HEK293T (cell line): Measurements from ENCODE around the gene ZNF644.
A peak's percentile ranks its signal among the peaks of the same experiment; 100 is the strongest.

Source experiments
- CTCF ChIA-PET: fragments of 350-600 bp; formaldehyde crosslinking; extraction: SDS; loops from one replicate; lab custom pipeline; 2021; ENCODE audit warnings: antibody characterized with exemption, inconsistent platforms; lab: Yijun Ruan, JAX
- POLR2A ChIA-PET: fragments of 350-600 bp; formaldehyde crosslinking; extraction: SDS; loops from one replicate; lab custom pipeline; 2020; ENCODE audit warnings: antibody characterized with exemption, inconsistent platforms; lab: Yijun Ruan, JAX
- DNase-seq: peaks from one replicate; pipeline ENCODE4 v3.0.0; 2012; ENCODE audit warnings: mixed read lengths; ENCODE audit errors: extremely low spot score
- ARNT ChIP-seq: fragments of 450-650 bp; IDR thresholded peaks from 2 replicates; pipeline ENCODE4 v1.6.1; 2017; ENCODE audit warnings: mild to moderate bottlenecking
- BHLHE40 ChIP-seq: fragments of 450-650 bp; IDR thresholded peaks from 2 replicates; pipeline ENCODE4 v1.6.1; 2016; ENCODE audit warnings: mild to moderate bottlenecking, moderate library complexity, borderline replicate concordance
- CTBP1 ChIP-seq: fragments of 450-650 bp; IDR thresholded peaks from 2 replicates; pipeline ENCODE4 v1.6.1; 2016; ENCODE audit warnings: borderline replicate concordance
- ELF4 ChIP-seq: fragments of 450-650 bp; IDR thresholded peaks from 2 replicates; pipeline ENCODE4 v1.6.1; 2017; ENCODE audit warnings: antibody characterized with exemption
- FOXA1 ChIP-seq: fragments of 450-650 bp; IDR thresholded peaks from 2 replicates; pipeline ENCODE4 v1.6.1; 2016; ENCODE audit warnings: mild to moderate bottlenecking
- FOXK2 ChIP-seq: fragments of 450-650 bp; IDR thresholded peaks from 2 replicates; pipeline ENCODE4 v1.6.1; 2016; ENCODE audit warnings: mild to moderate bottlenecking
- FOXM1 ChIP-seq: fragments of 450-650 bp; IDR thresholded peaks from 2 replicates; pipeline ENCODE4 v1.6.1; 2017; ENCODE audit warnings: mild to moderate bottlenecking, borderline replicate concordance
- HDGF ChIP-seq: fragments of 450-650 bp; IDR thresholded peaks from 2 replicates; pipeline ENCODE4 v1.6.1; 2017; ENCODE audit warnings: antibody characterized with exemption, borderline replicate concordance
- L3MBTL2 ChIP-seq: fragments of 450-650 bp; conservative IDR thresholded peaks from 2 replicates; pipeline ENCODE4 v1.6.1; 2016; ENCODE audit warnings: mild to moderate bottlenecking
- LEF1 ChIP-seq: fragments of 450-650 bp; IDR thresholded peaks from 2 replicates; pipeline ENCODE4 v1.6.1; 2017; ENCODE audit warnings: mild to moderate bottlenecking, borderline replicate concordance
- NFRKB ChIP-seq: fragments of 450-650 bp; IDR thresholded peaks from 2 replicates; pipeline ENCODE4 v1.6.1; 2016; ENCODE audit warnings: mild to moderate bottlenecking, moderate library complexity
- SP1 ChIP-seq: fragments of 450-650 bp; IDR thresholded peaks from 2 replicates; pipeline ENCODE4 v1.6.1; 2017
- SUZ12 ChIP-seq: fragments of 450-650 bp; IDR thresholded peaks from 2 replicates; pipeline ENCODE4 v1.6.1; 2016; ENCODE audit warnings: mild to moderate bottlenecking
- TARDBP ChIP-seq: fragments of 450-650 bp; IDR thresholded peaks from 2 replicates; pipeline ENCODE4 v1.6.1; 2016
- ZNF384 ChIP-seq: fragments of 450-650 bp; IDR thresholded peaks from 2 replicates; pipeline ENCODE4 v1.6.1; 2016
- TF ChIP-seq, protein P1 (sequence below): fragments of 450-650 bp; IDR thresholded peaks from 2 replicates; pipeline ENCODE4 v1.6.1; 2016

Gene ZNF644

DNA sequence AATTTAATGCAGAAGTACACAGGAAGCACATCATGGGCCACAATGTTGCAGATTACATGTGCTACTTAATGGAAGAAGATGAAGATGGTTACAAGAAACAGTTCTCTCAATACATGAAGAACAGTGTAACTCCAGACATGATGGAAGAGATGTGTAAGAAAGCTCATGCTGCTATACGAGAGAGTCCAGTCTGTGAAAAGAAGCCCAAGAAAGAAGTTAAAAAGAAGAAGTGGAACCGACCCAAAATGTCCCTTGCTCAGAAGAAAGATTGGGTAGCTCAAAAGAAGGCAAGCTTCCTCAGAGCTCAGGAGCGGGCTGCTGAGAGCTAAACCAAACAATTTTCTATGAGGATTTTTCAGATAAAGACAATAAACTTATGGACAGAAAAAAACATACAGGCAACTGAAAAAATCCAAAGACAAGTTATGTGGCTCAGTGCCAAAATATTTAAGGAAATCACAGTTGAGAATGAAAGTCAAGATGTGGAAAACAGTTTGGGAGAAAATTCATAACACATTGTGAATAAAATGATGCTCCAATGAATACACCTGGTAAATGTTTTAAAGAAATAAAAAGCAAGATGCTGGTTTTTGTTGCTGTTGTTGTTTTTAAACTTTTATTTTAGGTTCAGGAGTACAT is 2.8 kb upstream of the ZNF644 start:
- ChIA-PET POLR2A (no interaction called here), CTCF (interaction anchor here (0.6 kb wide), 1 partner anchor 67 kb away, joined by 4 read pairs; no protein-coding TSS in a partner anchor)
- TF ChIP-seq, protein P1, sequence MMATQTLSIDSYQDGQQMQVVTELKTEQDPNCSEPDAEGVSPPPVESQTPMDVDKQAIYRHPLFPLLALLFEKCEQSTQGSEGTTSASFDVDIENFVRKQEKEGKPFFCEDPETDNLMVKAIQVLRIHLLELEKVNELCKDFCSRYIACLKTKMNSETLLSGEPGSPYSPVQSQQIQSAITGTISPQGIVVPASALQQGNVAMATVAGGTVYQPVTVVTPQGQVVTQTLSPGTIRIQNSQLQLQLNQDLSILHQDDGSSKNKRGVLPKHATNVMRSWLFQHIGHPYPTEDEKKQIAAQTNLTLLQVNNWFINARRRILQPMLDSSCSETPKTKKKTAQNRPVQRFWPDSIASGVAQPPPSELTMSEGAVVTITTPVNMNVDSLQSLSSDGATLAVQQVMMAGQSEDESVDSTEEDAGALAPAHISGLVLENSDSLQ = no peak
- no peak for TF ChIP-seq TARDBP
- TF ChIP-seq ZNF384 = no peak
- no peak for TF ChIP-seq BHLHE40
- TF ChIP-seq ARNT = no peak
- TF ChIP-seq HDGF = no peak
- TF ChIP-seq CTBP1 = no peak
- no peak for TF ChIP-seq ELF4
- no peak for TF ChIP-seq FOXK2
- no peak for TF ChIP-seq FOXA1
- no peak for TF ChIP-seq LEF1
- no peak for TF ChIP-seq L3MBTL2
- no peak for TF ChIP-seq FOXM1
- no peak for TF ChIP-seq SUZ12
- no peak for TF ChIP-seq NFRKB
- DNase-seq = no peak

DNA sequence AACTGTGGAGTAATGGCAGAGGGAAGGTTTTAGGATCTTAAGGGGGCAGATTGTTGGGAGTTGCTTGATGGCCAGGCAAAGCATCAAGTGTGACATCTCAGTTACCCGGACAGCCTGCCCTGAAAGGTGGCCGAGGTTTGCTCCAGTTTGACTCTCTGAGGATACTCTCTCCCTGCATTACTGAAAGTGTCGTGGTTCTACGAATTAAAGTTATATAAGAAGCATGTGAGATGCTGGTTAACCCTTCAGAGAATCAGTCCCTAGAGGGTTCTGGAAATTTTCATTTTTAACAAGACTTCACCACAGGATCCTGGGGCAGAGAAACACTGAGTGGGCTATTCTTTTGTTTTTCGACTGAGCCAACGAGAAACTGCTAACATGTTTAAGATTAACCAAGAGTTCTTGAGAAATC is 689 bp upstream of the ZNF644 start:
- CTCF ChIA-PET = interaction anchor here (1.3 kb wide), 1 partner anchor 48 kb away, joined by 3 read pairs; no protein-coding TSS in a partner anchor
- TF ChIP-seq HDGF (no peak; the same call in 1 of the 2 replicates), SUZ12 (no peak), FOXA1 (no peak), L3MBTL2 (no peak), SP1 (no peak), TARDBP (no peak), ELF4 (no peak), BHLHE40 (no peak)
- POLR2A ChIA-PET = interaction anchor here (1.0 to 2.1 kb wide), 8 partner anchors 10 to 85 kb away, joined by 3 to 12 read pairs (median 5); no protein-coding TSS in a partner anchor
- DNase-seq = no peak

DNA sequence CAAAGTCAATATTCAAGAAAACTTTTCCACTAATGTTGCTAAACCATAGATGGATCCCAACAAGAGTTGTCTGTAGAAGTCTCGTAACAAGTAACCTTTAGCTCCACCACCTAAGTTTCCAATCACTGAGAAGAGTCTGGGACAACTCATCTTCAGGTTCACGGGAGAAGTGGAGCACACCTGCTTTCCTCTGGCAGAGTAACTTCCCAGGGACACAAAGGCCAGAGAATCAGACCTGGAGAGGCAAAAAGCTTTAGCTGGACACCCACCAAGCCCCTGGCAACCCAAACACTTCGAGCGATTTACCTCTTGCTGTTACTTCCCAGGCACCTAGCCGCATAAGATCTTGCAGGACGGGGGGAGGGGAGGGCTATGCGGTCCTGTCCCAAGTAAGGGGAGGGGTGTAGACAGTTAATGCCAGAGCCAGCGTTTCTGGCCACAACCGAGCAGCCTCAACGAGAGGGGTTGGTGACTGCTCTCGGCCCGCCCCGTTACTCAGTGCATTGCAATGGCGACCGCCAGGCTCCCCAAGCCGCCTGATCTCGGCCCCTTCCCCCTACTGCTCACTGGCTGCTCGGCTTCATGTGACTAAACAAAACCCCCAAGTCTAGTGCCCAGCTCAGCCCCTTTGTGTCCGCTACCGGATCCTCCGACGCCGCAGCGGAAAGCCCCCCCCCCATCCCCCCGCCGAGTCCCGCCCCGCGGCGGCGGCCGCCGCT is 709 bp downstream of the ZNF644 start:
- TF ChIP-seq FOXK2 = no peak
- TF ChIP-seq ARNT = no peak
- no peak for TF ChIP-seq BHLHE40
- TF ChIP-seq L3MBTL2 = no peak
- TF ChIP-seq ZNF384 = no peak
- no peak for TF ChIP-seq HDGF
- TF ChIP-seq, protein P1 = no peak
- TF ChIP-seq FOXM1 = no peak
- TF ChIP-seq LEF1 = no peak
- TF ChIP-seq ELF4 = no peak
- no peak for TF ChIP-seq SP1
- no peak for TF ChIP-seq CTBP1
- TF ChIP-seq FOXA1 = no peak
- no peak for TF ChIP-seq NFRKB
- no peak for TF ChIP-seq SUZ12
- no peak for TF ChIP-seq TARDBP
- POLR2A ChIA-PET = interaction anchor here (0.8 to 2.1 kb wide), 9 partner anchors 12 to 369 kb away, joined by 3 to 10 read pairs (median 4); no protein-coding TSS in a partner anchor
- peak; percentile 70 for DNase-seq
- CTCF ChIA-PET = interaction anchor here (1.3 kb wide), 1 partner anchor 50 kb away, joined by 3 read pairs; no protein-coding TSS in a partner anchor

DNA sequence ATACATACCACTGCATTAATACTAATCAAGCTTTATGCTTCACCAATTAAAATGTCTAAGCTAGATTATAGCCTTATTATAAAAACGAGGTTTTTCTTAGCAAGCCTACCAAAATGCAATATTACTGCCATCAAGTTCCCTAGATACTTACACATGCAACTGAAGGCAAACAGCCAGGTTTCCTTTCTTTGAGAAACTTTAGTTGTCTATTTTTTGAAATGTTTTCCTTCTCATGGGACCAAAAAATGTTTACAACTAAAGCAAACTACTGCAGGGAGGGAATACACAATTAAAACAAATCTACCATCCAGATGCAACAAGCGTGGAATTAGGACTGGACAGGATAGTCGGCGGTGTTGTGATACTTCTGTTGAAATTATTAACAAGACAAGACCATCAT is 1.3 kb downstream of the ZNF644 start:
- no peak for DNase-seq
- ChIA-PET CTCF (no interaction called here), POLR2A (interaction anchor here (1.2 to 2.1 kb wide), 2 partner anchors 26 to 34 kb away, joined by 3 to 10 read pairs; no protein-coding TSS in a partner anchor)
- TF ChIP-seq L3MBTL2 (no peak), FOXM1 (no peak), ARNT (no peak), CTBP1 (no peak), ELF4 (no peak), LEF1 (no peak)

DNA sequence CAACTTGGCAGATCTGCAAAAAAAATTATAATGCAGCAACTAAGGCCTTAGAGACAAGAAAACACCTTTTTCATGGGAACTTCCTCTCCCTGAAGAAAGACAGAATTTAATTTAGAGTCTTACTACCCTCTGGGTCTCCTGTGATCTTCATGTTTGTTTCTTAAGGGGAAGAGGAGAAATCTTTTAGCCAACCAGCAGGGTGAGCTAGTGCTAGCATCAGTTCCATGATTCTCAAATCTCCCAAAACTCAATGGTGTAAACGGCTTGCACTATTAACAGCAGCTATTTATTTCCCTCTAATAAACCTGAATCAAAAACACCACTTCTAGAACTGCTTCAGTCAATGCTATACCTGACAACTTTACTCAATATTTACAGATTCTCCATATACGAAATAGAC is 3.8 kb downstream of the ZNF644 start:
- CTCF ChIA-PET = interaction anchor here (0.8 kb wide), 1 partner anchor 9 kb away, joined by 4 read pairs; no protein-coding TSS in a partner anchor
- peak; percentile 32 for DNase-seq
- POLR2A ChIA-PET = interaction anchor here (0.8 to 1.4 kb wide), 2 partner anchors 147 to 386 kb away, joined by 3 to 4 read pairs; partner anchors contain the start of gene HFM1
- TF ChIP-seq FOXK2 = no peak
- TF ChIP-seq ZNF384 = no peak
- no peak for TF ChIP-seq BHLHE40
- TF ChIP-seq LEF1 = no peak
- TF ChIP-seq, protein P1 = no peak
- TF ChIP-seq L3MBTL2 = no peak
- no peak for TF ChIP-seq ARNT
- TF ChIP-seq SUZ12 = no peak
- no peak for TF ChIP-seq FOXM1
- TF ChIP-seq ELF4 = no peak
- no peak for TF ChIP-seq HDGF
- no peak for TF ChIP-seq FOXA1
- TF ChIP-seq NFRKB = no peak
- TF ChIP-seq TARDBP = no peak
- no peak for TF ChIP-seq SP1
- no peak for TF ChIP-seq CTBP1
